Hypothalamus (tissue), 51 donors: ENCODE data around the gene EML5.
A peak's percentile ranks its signal among the peaks of the same experiment; 100 is the strongest.

Source experiments
- DNase-seq, 51 donors: peaks; one replicate each; lab custom pipeline; 2025; lab: John Stamatoyannopoulos, UW

EML5 gene

GRCh38 chr14:88572117-88572516, 220.6 kb downstream of the EML5 start:
- DNase-seq: no peak

- DNase-seq: no peak
Observed at GRCh38 chr14:88568196-88568595, 224.6 kb downstream of the EML5 start.

- no peak for DNase-seq
Observed at GRCh38 chr14:88565427-88565826, 227.3 kb downstream of the EML5 start.

GRCh38 chr14:88563845-88564244, 228.9 kb downstream of the EML5 start:
- DNase-seq: no peak

- peak; percentile 38 to 90 (median 74) for DNase-seq
Observed at GRCh38 chr14:88562831-88563686, 229.7 kb downstream of the EML5 start, which contains the start of gene ZC3H14. TSS of gene ZC3H14 (plus strand) at chr14:88563037. CDS start at chr14:88563134, 97 bp downstream.

- DNase-seq: no peak
Observed at GRCh38 chr14:88562532-88562830, 230.3 kb downstream of the EML5 start.
